Hepatocyte (in vitro differentiated cells): Measurements from ENCODE around the gene MUCL1.
"Not testable (repeated sequence)": the region's sequence is repeated elsewhere in the genome, so short reads cannot be mapped to it uniquely, and the experiment has no call there.

ENCODE experiments used
- CTCF ChIP-seq: fragments of 200-600 bp; sonication (generic); IDR thresholded peaks from 2 replicates; pipeline ENCODE4 v1.5.1; 2016; ENCODE audit warnings: antibody characterized with exemption, mild to moderate bottlenecking; ENCODE audit not compliant: poor library complexity
- EZH2 ChIP-seq: fragments of 200-600 bp; sonication (generic); IDR thresholded peaks from 2 replicates; pipeline ENCODE4 v1.6.1; 2016; ENCODE audit warnings: antibody characterized with exemption, mild to moderate bottlenecking, borderline replicate concordance

GRCh38 chr12:54888428-54888827 lies 34.1 kb downstream of the MUCL1 start:
- TF ChIP-seq CTCF, EZH2: not testable (repeated sequence)
